GM12878 (cell line): Measurements from ENCODE around the gene OR14I1. TPM values are rescaled to one million over a fixed set of nuclear protein-coding genes. Genes with fewer than 3 reads are reported as not detected.

ENCODE experiments used
- ATAC-seq: fragments of 200-7000 bp; cut with Tn5 transposase; 3 replicates; pipeline ENCODE4 v1.9.1; 2020; ENCODE audit warnings: mild to moderate bottlenecking, moderate library complexity
- Bru-seq: library from RNA; stranded (reverse); fragments of 400-500 nt; gene quantifications from one replicate; lab custom pipeline; 2021; lab: Mats Ljungman, UMichigan
- BruChase-seq, 2 experiments: library from RNA; stranded (reverse); fragments of 400-500 nt; gene quantifications; one replicate each; lab custom pipeline; 2021; lab: Mats Ljungman, UMichigan
- BruUV-seq: library from RNA; stranded (reverse); fragments of 400-500 nt; replicated peaks from 2 replicates; lab custom pipeline; 2021; lab: Mats Ljungman, UMichigan
- CTCF ChIA-PET: fragments of 300-600 bp; sonication (Branson Sonifier 250); formaldehyde crosslinking; extraction: SDS; loops from one replicate; lab custom pipeline; 2021; ENCODE audit warnings: inconsistent platforms; lab: Yijun Ruan, JAX
- POLR2A ChIA-PET: fragments of 350-600 bp; formaldehyde crosslinking; extraction: SDS; loops from one replicate; lab custom pipeline; 2021; ENCODE audit warnings: inconsistent platforms; lab: Charles Lee
- RAD21 ChIA-PET: fragments of 300-600 bp; sonication (Branson Sonifier 250); formaldehyde crosslinking; loops from one replicate; lab custom pipeline; 2023; ENCODE audit warnings: antibody characterized with exemption; ENCODE audit not compliant: unreplicated experiment; lab: Charles Lee
- SMC1A ChIA-PET: fragments of 300-600 bp; sonication (Branson Sonifier 250); formaldehyde crosslinking; loops from one replicate; lab custom pipeline; 2023; ENCODE audit not compliant: unreplicated experiment, uncharacterized antibody; lab: Charles Lee
- DNase-seq: peaks from one replicate; pipeline ENCODE4 v3.0.0-alpha.2; 2011; ENCODE audit warnings: low read depth, low spot score
- FAIRE-seq: peaks from 3 replicates; lab custom pipeline; 2011; peaks lifted over from hg19 to GRCh38; lab: Jason Lieb, UNC
- H2AFZ ChIP-seq: 2 replicates; pipeline ENCODE4 v1.6.0; 2011; ENCODE audit warnings: low read depth, low read length, control low read depth; ENCODE audit not compliant: control insufficient read depth
- H3K27ac ChIP-seq: 2 replicates; pipeline ENCODE4 v1.5.1; 2011; ENCODE audit warnings: control low read depth; ENCODE audit not compliant: control insufficient read depth, insufficient read depth
- H3K27me3 ChIP-seq, 2 experiments: replicated peaks in 1 of 2; 2 replicates each; pipeline versions ENCODE4 v1.6.0 to v1.6.1; 2011; ENCODE audit warnings: low read length in 1 of 2; ENCODE audit not compliant: control insufficient read depth in 2 of 2, insufficient read depth in 2 of 2
- H3K36me3 ChIP-seq, 2 experiments: 2 replicates each; pipeline ENCODE4 v1.5.1; 2011; ENCODE audit warnings: low read length in 1 of 2; ENCODE audit not compliant: control insufficient read depth in 2 of 2, insufficient read depth in 2 of 2
- H3K4me1 ChIP-seq: 2 replicates; pipeline ENCODE4 v1.6.1; 2011; ENCODE audit warnings: mild to moderate bottlenecking, low read length, moderate library complexity, mixed read lengths; ENCODE audit not compliant: control insufficient read depth, insufficient read depth
- H3K4me2 ChIP-seq: 2 replicates; pipeline ENCODE4 v1.6.0; 2011; ENCODE audit warnings: control low read depth; ENCODE audit not compliant: control insufficient read depth, insufficient read depth
- H3K4me3 ChIP-seq: fragments of 200-600 bp; sonication (generic); 2 replicates; pipeline ENCODE4 v1.5.1; 2016
- H3K79me2 ChIP-seq: 2 replicates; pipeline ENCODE4 v1.6.0; 2011; ENCODE audit warnings: low read length; ENCODE audit not compliant: control insufficient read depth, insufficient read depth
- H3K9ac ChIP-seq: 2 replicates; pipeline ENCODE4 v1.8.0; 2011; ENCODE audit warnings: low read length, control low read depth, mixed read lengths; ENCODE audit not compliant: control insufficient read depth, insufficient read depth
- H3K9me3 ChIP-seq: replicated peaks from 3 replicates; pipeline ENCODE4 v1.5.1; 2011; ENCODE audit warnings: mild to moderate bottlenecking, low read length; ENCODE audit not compliant: control insufficient read depth, insufficient read depth
- H4K20me1 ChIP-seq: 2 replicates; pipeline ENCODE4 v1.6.0; 2011; ENCODE audit not compliant: control insufficient read depth, insufficient read depth
- BCL3 ChIP-seq: IDR thresholded peaks from 2 replicates; pipeline ENCODE4 v1.6.1; 2011; ENCODE audit warnings: borderline replicate concordance, low read depth, mild to moderate bottlenecking, moderate library complexity, low read length; ENCODE audit not compliant: insufficient read depth, poor library complexity, severe bottlenecking
- NFIC ChIP-seq: IDR thresholded peaks from 2 replicates; pipeline ENCODE4 v1.6.1; 2012; ENCODE audit warnings: low read depth, mild to moderate bottlenecking, inconsistent platforms, low read length, moderate library complexity
- NR2C1 ChIP-seq: fragments of 450-650 bp; IDR thresholded peaks from 2 replicates; pipeline ENCODE4 v1.6.1; 2017; ENCODE audit warnings: antibody characterized with exemption, mild to moderate bottlenecking, moderate library complexity
- NR2C2 ChIP-seq: IDR thresholded peaks from 2 replicates; pipeline ENCODE4 v1.6.1; 2011; ENCODE audit warnings: borderline replicate concordance, low read depth; ENCODE audit not compliant: control insufficient read depth, insufficient read length
- ZNF24 ChIP-seq: fragments of 450-650 bp; IDR thresholded peaks from 2 replicates; pipeline ENCODE4 v1.6.1; 2017; ENCODE audit warnings: antibody characterized with exemption, mild to moderate bottlenecking
- WGBS: methylation state at CpG from one replicate; pipeline ENCODE4 v1.1.6; 2016; ENCODE audit warnings: low lambda C conversion rate; ENCODE audit not compliant: insufficient replicate concordance, insufficient coverage; ENCODE audit errors: missing lambda C conversion rate; 5-methylcytosine and 5-hydroxymethylcytosine counted together
- in situ Hi-C: fragments of 300-500 bp; cut with MboI; formaldehyde crosslinking; loops from 9 replicates; pipeline ENCODE4 v1.14.3; 2018; ENCODE audit warnings: mixed read lengths
- intact Hi-C: fragments of 100-400 bp; cut with micrococcal nuclease; formaldehyde crosslinking; loops from one replicate; pipeline ENCODE4 v1.14.2; 2022; ENCODE audit not compliant: unreplicated experiment
- long read RNA-seq, 2 experiments: library from polyadenylated mRNA; unstranded; transcript quantifications; one replicate each; pipeline ENCODE4 v2.0.0, GENCODE V29; 2019 to 2020
- polyA minus RNA-seq, 3 experiments: library from RNA; depleted of rRNA, polyadenylated mRNA; stranded (reverse); fragments of >200 nt; gene quantifications; 2 replicates each; pipeline ENCODE4 v1.2.3, GENCODE V29; 2011
- polyA plus RNA-seq, 11 experiments: library from polyadenylated mRNA; depleted of rRNA in 4 of 11; unstranded in 6 of 11; stranded (reverse) in 5 of 11; fragments of >200 nt; fragmentation: Nextera tagmentation in 4 of 11; fragmentation: Illumina TruSeq in 1 of 11; extraction: Ambion mirVana in 4 of 11; extraction: Trizol in 1 of 11; gene quantifications; 1 replicate in 1 of 11; 2 replicates in 10 of 11; pipeline versions ENCODE4 v1.2.1 to v1.2.3, GENCODE V29; 2011 to 2016; ENCODE audit warnings: inconsistent platforms in 2 of 11, missing spikeins in 2 of 11, low read depth in 1 of 11
- total RNA-seq, 4 experiments: library from RNA; depleted of rRNA in 3 of 4; stranded (reverse); fragments of >200 nt in 3 of 4; fragmentation: Illumina TruSeq in 1 of 4; extraction: Trizol in 1 of 4; gene quantifications; 2 replicates each; pipeline versions ENCODE4 v1.2.1 to v1.2.3, GENCODE V29; 2013 to 2021

Gene OR14I1
- 1.0 and 1.5 TPM in 2 replicates for total RNA-seq (2013; cell fraction: nucleolus; rRNA removed)
- total RNA-seq (2014; rRNA removed) (0.62 and 0.65 TPM in 2 replicates), total RNA-seq (2014; rRNA removed; fragmentation: Illumina TruSeq; extraction: Trizol) (0.41 and 0.49 TPM in 2 replicates), total RNA-seq (2021) (0.37 and 1.1 TPM in 2 replicates), polyA plus RNA-seq (2011; rRNA removed) (0.65 and 0.90 TPM in 2 replicates), polyA plus RNA-seq (2014; fragmentation: Illumina TruSeq; extraction: Trizol) (1.0 and 3.1 TPM in 2 replicates), polyA plus RNA-seq (2014; fragmentation: Nextera tagmentation; extraction: Ambion mirVana) (1 to 10 TPM in 1 of 2 experiments, under 1 TPM in 1; 0.68 to 1.5 TPM), polyA plus RNA-seq (2014; rRNA removed) (0.20 and 1.0 TPM in 2 replicates), polyA plus RNA-seq (2016; fragmentation: Nextera tagmentation; extraction: Ambion mirVana) (under 1 TPM; 0.21 to 0.66 TPM), polyA minus RNA-seq (2011; rRNA and poly(A)+ RNA removed) (0.51 and 1.3 TPM in 2 replicates), Bru-seq, nascent RNA (percentile 47 among the genes with signal in this experiment), BruChase-seq, experiment 1, labeled RNA remaining after a 6-hour chase (percentile 56 among the genes with signal in this experiment), BruChase-seq, experiment 2, labeled RNA remaining after a 2-hour chase (percentile 62 among the genes with signal in this experiment)
- not detected for polyA plus RNA-seq (2011; ENCODE audit: low read depth)
- 0.92 and 0.99 TPM in 2 replicates for polyA plus RNA-seq (2011; cell fraction: cytosol; rRNA removed)
- polyA plus RNA-seq (2011; cell fraction: nucleus; rRNA removed) = 0.13 and 0.41 TPM in 2 replicates
- polyA plus RNA-seq (2012) = 0.17 and 0.18 TPM in 2 replicates
- polyA minus RNA-seq (2011; cell fraction: cytosol; rRNA and poly(A)+ RNA removed) = not detected in 2 replicates
- polyA minus RNA-seq (2011; cell fraction: nucleus; rRNA and poly(A)+ RNA removed) = not detected in 2 replicates
- long read RNA-seq, experiment 1, partial matches to known transcripts = 0 of 1 reads
- long read RNA-seq, experiment 1, other reads (novel, unspliced or antisense) = 1 of 1 reads
- long read RNA-seq, experiment 2, partial matches to known transcripts = 0 of 1 reads
- long read RNA-seq, experiment 2, other reads (novel, unspliced or antisense) = 1 of 1 reads

GRCh38 chr1:248702714-248703113 is at the start of gene OR14I1:
Gene OR14I1, minus strand, starts transcription at chr1:248702766.
- BruUV-seq = no TSS peak
- Histone ChIP-seq H3K36me3 (no peaks in the 10 kb centered on the region), H3K4me3 (no peak within 1 kb of the TSS), H3K79me2 (no peaks in the 10 kb centered on the region), H3K4me2 (no peak within 1 kb of the TSS), H3K27ac (no peak within 1 kb of the TSS), H3K27me3 (no peaks in the 10 kb centered on the region), H3K9ac (no peak within 1 kb of the TSS), H3K9me3 (no peaks in the 10 kb centered on the region), H3K4me1 (no peaks in the 10 kb centered on the region), H4K20me1 (no peaks in the 10 kb centered on the region), H2AFZ (no peak within 1 kb of the TSS)
- ChIA-PET SMC1A (interaction anchor here (1.5 kb wide), 1 partner anchor 91 kb away, joined by 3 read pairs; no protein-coding TSS in a partner anchor), RAD21 (no interaction called here), POLR2A (interaction anchor here (1.6 kb wide), 1 partner anchor 13 kb away, joined by 3 read pairs; no protein-coding TSS in a partner anchor), CTCF (interaction anchor here (4.1 kb wide), 1 partner anchor 103 kb away, joined by 20 read pairs; no protein-coding TSS in a partner anchor)
- in situ Hi-C loops = no loop called here
- intact Hi-C loops = no loop called here
- 57% methylated on average over 1 of the region's 1 CpG for WGBS
- DNase-seq = no peak
- FAIRE-seq = peak; percentile 49
- ATAC-seq = no peak
- TF ChIP-seq BCL3 (peak; percentile 93), ZNF24 (no peak), NFIC (0 out of 2 replicates have a peak, but pooled peaks have one; percentile 25), NR2C2 (peak; percentile 12), NR2C1 (no peak)
- TF ChIP-seq, all 136 proteins: peak for 3
